Fibroblast of skin of abdomen (primary cell): ENCODE measurements around the gene CUEDC2.

Experiments
- DNase-seq: peaks from one replicate; pipeline ENCODE4 v3.0.0-alpha.2; 2013

CUEDC2 gene

DNA sequence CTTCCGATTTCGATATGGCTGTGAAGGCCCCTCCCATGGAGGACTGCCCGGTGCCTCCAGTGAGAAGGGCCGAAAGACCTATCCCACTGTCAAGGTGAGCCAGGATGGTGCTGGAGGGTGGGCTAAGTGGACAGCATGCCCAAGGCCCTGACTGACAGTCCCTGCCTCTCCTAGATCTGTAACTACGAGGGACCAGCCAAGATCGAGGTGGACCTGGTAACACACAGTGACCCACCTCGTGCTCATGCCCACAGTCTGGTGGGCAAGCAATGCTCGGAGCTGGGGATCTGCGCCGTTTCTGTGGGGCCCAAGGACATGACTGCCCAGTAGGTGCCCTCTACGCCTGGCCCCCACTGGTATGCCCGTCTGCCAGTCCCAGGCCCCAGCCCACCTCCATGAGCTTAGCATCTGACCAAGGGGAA, 35.6 kb downstream of the CUEDC2 start:
- no peak for DNase-seq

DNA sequence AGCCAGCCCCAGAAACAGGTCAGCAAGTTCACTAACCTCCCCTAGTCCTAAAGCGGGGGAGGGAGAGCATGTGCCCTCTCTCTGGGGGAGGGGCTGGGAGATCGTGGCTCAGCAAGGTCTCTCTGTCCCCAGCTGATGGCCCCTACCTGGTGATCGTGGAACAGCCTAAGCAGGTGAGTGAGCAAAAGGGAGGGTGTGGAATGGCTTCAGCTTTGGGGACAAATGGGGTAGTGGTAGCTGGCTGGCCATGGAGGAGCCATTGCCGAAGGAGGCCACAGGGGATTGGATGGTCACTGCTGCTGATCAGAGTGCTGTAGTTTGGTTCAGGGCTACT, 36.1 kb downstream of the CUEDC2 start:
- no peak for DNase-seq

DNA sequence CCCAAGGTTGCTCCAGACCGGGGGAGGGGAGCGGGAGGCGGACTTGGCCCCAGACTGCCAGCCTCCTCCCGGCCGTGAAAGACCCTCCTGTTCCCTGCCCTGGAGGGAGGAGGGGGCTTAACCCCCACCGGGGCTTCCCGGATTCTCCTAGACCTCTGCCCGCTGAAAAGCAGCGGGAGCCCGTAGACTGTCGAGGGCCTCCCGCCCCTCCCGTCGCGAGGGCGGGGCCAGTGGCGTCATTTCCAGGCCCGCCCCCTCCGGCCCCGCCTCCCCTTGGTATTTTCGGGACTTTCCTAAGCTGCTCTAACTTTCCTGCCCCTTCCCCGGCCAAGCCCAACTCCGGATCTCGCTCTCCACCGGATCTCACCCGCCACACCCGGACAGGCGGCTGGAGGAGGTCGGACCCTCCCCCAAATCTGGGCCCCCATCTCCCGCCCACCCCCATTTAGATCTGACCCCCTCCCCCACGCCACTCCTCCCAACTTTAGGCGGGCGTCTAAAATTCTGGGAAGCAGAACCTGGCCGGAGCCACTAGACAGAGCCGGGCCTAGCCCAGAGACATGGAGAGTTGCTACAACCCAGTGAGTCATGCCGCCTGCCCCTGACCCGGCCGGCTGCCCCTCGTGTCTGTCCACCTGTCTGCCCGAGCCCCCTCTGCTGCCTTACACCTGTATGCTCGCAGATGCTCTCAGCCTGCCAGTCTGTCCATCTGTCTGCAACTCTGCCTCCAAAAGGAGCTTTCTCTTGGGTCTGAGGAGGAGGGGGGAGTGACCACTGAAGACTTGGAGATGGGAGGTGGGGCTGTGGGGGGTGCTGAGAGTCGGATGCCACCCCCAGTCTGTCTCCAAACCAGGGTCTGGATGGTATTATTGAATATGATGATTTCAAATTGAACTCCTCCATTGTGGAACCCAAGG, 36.7 kb downstream of the CUEDC2 start, which contains the start of gene NFKB2:
NFKB2 (plus strand) TSS at position 306 of the 917 bp plus-strand sequence; CDS start at position 561, 255 bp downstream.
- DNase-seq: peak; percentile 82

DNA sequence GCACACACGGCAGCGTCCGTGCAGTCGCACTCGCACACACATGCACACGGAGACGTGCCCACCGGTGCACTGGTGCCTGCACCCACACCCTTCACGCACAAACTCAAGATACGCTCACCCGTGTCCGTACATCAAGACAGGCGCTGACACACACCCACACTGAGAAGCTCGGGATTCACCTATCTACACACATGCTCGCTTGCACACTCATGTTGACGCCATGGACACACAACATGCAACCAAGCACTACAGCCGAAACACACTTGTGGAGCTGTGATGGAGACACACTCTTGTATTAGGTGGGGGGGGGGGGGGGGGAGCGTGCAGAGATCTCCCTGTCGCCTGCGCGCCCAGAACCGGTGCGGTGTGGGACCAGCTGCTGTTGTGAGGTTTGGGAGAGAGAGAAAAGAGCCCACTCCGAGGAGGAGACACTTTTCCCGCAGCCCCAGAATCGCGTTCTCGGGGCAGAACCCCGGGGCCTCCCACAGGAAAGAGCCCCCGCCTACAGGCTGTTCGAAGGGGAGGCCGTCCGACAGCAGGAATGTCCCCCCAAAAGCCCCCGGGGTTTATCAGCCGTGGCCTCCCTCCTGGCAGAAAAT, 37.5 kb downstream of the CUEDC2 start:
- DNase-seq: peak; percentile 28

DNA sequence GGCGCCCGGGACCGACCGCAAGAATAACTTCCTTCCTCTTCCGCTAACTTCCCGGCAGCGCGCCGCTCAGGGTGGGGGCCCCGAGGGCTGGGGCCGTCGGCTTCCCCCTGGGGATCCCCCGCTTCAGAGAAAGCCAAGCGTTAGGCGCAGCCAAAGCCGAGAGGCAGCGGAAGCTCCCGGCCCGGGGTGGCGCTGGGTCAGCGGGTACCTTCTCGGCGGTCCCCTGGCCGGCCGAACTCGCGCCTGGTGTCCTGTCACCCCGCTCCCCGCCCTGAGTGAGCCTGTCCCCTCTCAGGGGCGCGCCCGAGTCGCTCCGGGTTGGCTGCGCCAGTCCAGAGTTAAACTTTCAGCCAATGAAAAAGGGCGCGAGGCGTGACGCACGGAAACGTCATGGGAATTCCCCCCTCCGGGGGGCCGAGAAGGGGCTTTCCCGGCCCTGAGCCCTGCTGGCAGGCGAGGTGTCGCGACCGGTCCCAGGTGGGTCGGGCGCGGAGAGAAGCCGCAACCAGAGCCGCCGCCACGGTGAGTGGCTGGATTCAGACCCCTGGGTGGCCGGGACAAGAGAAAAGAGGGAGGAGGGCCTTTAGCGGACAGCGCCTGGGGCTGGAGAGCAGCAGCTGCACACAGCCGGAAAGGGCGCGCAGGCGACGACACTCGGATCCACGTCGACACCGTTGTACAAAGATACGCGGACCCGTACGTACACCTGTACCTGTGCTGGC, 38.1 kb downstream of the CUEDC2 start:
- peak; percentile 91 for DNase-seq

DNA sequence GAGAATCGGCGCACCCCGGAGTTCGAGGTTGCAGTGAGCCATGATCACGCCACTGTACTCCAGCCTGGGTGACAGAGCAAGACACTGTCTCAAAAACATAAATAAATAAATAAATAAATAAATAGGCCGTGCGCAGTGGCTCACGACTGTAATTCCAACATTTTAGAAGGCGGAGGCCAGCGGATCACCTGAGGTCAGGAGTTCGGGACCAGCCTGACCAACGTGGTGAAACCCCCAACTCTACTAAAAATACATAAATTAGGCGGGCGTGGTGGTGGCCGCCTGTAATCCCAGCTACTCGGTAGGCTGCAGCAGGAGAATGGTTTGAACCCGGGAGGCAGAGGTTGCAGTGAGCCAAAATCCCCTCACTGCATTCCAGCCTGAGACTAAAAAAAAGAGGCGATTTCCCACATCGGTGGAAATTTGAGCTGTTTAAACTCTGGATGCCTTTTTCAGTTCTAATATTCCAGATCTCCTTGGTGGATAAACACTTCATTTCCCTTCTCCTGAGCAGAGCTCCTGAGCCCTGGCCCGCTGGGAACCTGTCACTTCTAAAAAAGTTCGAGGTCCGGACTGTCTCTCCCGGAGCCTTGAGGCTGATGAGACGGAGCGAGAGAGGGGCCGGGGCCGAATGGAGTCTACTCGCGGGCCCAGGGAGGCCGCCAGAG, 38.8 kb downstream of the CUEDC2 start:
- DNase-seq: no peak

DNA sequence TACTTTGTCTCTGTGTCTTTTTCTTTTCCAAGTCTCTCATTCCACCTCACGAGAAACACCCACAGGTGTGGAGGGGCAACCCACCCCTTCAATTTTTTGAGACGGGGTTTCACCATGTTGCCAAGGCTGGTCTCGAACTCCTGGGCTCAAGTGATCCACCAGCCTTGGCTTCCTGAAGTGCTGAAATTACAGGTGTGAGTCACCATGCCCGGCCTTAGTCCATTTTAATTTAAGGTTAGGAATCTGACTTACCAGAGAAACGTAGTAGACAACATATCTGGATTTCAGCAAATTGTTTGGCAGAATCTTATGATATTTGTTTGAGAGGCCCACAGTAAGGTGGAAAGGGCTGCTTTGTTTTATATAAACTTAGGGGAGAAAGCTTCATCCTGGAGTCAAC, 40.1 kb downstream of the CUEDC2 start:
- DNase-seq: no peak

DNA sequence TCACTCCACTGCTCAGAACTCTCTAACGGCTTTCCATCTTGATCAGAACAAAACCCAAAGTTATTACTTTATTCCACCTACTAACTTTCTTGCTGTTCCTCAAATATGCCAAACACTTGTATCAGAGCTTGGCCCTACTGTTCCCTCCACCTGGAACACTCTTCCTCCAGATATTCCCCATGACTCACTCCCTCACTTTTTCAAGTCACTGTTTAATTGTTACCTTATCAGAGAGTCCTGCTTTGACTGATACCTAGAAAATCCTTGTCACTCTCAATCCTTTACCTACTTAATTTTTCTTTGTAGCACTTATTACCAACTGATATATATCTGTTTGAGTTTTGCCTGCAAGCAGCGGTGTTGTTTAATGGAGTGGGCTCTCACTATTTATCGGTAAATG, 42.5 kb downstream of the CUEDC2 start:
- DNase-seq: no peak

DNA sequence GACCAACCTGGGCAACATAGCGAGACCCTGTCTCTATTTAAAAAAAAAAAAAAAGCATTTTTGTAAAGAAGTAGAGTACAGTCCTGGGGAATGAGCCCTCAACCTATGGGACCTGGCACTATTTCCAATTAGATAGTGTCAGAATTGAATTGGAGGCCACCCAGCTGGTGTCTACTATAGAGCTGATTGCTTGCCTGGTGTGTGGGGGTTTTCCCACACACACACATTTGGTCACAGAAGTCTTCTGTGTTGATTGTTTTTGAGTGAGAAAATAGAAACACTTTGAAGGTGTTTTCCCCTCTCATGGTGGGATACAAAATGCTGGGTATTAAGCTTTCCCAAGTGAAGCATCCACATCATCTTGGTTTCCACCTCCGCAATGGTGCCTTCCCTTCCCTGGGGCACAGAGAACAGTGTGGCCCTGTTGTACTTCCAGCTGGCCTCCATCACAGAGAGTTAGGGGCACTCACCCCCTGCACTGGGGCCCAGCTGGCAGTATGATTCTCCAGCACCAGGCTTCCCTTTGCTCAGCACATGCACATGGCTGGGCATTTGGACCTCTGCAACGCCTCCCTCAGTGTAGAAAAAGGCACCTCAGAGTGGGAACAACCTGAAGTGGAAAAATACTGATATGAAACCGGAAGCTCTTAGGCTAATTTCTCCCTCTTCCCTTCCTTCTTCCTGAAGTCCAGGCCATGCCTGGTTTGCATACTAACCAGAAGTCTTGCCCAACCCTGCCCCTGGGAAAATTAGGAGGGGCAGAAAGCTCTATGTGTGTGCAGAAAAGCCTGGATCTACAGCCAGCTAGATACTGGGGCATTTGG, 47.6 kb downstream of the CUEDC2 start:
- DNase-seq: no peak

DNA sequence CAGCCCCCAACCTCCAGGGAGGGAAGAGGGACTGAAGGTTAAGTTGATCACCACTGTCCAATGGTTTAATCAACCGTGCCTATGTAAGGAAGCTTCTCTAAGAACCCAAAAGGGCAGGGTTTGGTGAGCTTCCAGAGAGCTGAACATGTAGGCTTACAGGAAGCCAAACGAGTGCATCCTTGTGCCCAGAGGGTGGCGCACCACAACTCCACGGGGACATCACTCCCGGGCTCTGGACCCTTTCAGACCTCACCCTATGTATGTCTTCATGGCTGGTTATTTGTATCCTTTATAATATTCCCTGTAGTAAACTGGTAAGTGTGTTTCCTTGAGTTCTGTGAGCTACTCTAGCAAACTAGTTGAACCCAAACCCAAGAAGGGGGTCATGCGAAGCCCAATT, 48.3 kb downstream of the CUEDC2 start:
- no peak for DNase-seq

DNA sequence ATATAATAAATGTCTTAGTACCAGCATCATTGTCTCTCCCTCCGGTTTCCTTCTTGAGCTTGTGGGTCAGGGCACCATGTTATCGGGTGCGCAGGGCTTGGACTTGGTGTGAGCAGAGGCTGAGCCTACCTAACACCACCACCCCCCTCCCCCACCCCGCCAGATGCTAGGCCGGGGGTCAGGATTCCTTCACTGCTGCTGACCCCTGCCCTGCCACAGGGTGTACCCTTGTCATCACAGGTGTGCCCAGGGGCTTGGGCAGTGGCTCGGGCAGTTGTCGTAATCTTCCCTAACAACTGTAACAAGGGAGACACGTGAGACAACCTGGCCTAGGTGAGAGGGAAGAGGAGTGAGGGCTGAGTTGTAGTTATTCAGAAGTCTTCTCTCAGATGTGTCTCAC, 49.5 kb downstream of the CUEDC2 start:
- no peak for DNase-seq

DNA sequence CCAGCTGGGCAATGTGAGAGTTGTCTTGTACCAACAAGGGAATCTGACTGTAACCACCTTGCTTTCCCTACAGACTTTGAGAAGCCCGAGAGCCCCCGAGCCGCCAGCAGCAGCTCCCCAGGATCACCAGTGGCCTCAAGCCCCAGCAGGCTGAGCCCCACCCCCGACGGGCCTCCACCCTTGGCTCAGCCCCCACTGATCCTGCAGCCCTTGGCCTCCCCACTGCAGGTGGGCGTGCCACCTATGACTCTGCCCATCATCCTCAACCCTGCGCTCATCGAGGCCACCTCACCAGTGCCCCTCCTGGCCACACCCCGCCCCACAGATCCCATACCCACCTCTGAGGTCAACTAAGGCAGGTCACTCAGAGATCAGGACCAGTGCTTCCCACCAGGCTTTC, 50.4 kb downstream of the CUEDC2 start:
- no peak for DNase-seq

DNA sequence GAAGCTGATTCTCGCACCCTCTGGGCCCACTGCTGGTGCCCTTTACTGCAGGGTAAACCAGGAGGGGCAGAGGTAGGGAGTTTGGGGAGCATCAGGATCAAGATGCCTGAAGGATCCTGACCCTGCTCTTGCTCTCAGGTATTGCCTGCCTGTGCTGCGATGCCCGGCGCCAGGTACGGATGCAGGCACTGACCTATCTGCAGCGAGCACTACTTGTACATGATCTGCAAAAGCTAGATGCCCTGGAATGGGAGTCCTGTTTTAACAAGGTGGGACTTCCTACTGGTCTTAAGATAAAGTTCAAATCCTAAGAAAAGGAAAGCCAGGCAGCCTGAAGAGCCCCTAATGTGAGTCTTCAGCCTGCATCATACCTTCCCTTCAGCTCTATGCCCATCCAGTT, 53.0 kb downstream of the CUEDC2 start:
- DNase-seq: no peak

DNA sequence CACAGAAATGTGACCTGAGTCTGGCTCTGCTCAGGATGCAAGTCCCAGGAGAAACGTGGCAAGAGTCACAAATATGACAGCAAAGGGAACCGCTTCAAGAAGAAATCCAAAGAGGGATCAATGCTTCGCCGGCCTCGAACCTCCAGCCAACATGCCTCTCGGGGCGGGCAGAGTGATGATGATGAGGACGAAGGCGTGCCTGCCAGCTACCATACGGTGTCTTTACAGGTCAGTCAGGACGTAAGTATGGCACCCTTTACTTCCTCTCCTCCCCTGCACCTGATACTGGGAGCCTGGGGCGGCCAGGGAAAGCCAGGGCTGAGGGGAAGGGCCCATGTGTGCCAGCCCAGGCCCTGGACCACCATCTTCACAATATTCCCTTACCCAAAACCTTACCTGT, 55.5 kb downstream of the CUEDC2 start:
- DNase-seq: no peak

DNA sequence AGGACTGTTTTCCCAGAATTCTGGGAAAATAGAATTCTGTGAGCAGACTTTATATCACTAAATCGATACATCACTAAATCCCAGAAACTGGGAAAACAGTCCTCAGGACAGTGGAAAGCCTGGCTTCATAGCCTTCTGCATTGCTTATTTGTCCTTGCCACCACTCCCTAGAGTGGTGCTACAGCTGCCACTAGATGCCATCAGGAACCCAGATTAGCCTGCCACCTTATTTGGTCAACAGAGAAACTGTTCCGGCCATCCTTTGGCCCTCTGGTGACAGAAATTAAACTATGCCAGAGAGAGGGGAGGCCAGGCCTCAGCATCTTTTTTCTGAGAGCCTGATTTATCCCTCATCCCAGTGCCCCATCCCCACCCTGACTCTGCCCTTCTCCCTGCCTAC, 56.5 kb downstream of the CUEDC2 start:
- DNase-seq: no peak

DNA sequence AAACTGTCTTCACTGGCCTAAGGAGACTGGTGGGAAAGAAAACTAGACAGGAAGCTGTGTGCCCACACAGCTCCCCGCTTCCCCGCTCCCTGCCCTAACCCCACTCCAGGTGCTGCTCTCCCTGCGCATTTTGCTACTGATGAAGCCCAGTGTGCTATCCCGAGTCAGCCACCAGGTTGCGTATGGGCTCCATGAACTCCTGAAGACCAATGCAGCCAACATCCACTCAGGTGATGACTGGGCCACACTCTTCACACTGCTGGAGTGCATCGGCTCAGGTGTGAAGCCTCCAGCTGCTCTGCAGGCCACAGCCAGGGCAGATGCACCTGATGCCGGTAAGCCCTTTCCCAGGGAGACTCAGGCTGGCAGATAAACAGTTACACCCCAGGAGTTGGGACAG, 57.1 kb downstream of the CUEDC2 start:
- no peak for DNase-seq
